ENCODE results near the gene C11orf24.
A peak's percentile ranks its signal among the peaks of the same experiment; 100 is the strongest.

Gene C11orf24

DNA sequence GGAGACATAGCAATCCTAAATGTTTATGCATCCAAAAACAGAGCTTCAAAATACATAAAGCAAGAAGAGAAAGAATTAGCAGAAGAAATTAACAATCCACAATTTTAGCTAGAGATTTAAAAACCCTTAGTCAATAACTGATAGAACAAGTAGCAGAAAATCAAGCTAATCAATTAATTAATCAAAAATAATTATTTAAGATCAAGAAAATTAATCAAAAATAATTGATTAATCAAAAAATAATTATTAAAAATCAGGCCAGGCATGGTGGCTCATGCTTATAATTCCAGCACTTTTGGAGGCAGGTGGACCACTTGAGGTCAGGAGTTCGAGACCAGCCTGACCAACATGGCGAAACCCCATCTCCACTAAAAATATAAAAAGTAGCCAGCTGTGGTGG, 29.2 kb downstream of the C11orf24 start:
- no peak for DNase-seq

DNA sequence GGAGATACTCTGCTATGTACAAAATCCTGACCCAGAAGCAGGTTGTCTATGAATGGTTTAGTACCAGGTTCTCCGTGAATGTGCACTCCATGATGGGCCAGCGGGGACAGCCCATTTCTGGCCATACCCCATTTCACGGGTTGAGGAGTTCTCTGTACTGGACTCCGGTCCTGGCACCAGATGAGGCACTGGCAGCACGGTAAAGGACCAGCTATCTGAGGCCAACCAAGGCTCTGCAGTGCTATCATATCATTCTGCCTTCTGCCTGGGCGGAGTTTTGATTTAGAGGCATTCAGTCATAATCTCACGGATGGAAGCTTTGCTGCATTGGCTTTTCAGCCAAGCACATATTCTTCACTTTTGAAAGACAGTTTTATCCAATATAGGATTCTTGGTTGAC, 40.2 kb downstream of the C11orf24 start:
- DNase-seq, result no peak

DNA sequence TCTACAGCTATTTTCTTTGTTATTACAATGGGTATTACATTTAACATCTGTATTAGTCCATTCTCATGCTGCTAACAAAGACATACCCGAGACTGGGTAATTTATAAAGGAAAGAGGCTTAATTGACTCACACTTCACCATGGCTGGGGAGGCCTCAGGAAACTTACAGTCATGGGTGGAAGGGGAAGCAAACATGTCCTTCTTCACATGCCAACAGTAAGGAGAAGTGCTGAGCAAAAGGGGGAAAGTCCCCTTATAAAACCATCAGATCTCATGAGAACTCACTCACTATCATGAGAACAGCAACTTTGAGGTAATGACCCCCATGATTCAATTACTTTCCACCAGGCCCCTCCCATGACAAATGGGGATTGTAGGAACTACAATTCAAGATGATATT, 42.2 kb downstream of the C11orf24 start:
- DNase-seq, result no peak

DNA sequence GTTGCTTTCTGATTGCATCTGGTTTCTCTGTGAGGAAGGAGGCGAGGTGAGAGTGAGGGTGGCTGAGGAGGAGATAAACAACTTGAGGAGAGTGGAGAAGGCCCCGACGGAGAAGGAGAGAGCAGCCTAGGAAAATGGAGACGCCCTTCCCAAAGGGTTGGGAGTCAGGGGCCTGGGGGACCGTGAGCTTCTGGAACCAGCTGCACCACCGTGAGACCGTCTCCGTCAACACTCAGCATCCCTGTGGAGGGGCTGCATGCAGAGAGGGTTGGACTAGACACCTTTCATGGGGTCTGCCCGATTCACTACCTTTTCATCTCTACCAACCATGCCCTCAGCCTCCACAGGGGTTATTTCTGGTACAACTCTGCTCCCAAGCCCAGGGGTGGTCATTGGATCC, 45.4 kb downstream of the C11orf24 start:
- no peak for DNase-seq

DNA sequence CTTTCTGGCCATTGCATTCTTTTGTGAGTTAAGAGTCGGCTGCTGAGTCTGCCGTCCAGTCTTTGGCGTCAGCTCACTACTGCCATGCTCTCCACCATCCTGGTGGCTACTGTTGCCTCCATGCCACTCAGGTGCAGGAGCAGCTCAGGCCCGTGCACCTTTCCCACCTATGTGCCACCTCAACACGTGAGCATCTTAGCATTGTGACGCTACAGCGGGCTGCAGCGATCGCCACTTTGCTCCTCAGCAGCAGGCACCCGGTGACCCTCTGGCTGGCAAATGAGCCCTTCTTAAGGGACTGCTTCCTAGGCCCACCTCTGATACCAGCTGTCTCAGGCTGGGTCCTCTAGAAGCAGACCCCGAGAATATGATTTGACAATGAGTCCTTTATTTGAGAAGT, 47.2 kb downstream of the C11orf24 start:
- DNase-seq, result no peak

DNA sequence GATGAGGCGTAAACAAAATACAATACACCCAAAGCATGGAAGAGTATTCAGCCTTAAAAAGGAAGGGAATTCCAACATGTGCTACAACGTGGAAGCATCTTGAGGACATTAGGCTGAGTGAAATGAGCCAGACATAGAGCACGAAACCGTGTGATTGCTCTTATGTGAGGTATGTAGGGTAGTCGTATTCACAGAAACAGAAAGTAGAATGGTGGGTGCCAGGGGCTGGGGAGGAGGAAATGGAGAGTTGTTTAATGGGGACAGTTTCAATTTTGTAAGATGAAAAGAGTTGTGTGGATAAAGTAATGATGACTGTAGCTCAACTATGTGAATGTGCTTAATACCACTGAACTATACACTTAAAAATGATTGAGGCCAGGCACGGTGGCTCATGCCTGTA, 48.5 kb downstream of the C11orf24 start:
- DNase-seq, result no peak

DNA sequence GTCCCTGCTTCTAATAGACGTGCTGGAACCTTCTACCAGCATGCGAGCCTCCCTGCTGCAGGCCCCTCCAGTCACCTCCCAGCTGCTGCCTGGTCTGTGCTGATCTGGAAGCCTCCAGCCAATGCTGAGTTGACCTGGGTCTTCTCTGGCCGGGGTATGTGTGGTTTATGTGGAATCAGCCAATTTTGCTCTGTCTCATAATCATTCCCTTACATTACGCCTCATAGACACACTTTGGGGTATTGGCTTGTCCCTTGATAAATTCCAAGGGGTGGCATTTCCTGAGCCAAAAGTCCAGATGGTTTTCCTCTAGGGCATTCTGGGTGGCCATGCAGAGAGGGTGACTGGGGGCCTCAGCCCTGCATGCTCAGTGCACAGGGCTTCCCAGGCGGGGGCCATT, 50.4 kb downstream of the C11orf24 start:
- no peak for DNase-seq

DNA sequence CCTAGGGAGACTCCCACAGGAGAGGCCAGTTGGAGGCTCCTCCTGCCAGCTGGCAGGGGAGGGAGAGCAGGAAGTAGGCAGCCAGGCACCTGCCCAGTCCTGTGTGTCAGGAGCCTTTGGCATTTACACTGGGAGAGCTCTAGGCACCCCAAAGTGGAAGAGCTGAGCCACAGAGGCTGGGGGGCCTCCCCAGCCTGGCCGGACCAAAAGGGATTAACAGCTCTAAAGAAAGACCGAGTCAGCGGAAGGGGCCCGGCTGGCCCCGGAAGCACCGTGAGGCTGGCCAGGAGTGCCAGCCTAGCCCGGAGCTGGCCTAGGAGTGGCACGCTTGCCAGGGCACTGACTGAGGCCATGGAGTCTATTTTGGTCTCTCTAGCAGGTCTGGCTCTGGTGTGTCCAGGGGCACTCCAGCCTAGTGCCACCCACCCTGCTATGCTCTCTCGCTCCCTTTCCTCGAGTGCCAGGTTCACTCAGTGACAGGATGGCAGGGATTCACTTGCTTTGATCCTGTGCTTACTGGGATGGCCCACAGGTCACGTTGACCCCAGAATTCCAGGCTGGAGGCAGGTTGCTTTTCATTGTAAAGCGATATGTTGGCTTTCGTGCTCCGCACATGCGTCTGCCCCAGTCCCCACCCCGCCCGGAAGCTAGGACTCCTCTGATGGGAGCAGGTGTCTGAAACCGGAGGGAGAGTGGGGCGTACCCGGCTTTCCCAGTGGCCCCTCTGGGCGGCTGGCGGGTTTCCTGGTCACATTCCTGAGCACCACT, 55.4 kb downstream of the C11orf24 start:
- DNase-seq, result no peak

DNA sequence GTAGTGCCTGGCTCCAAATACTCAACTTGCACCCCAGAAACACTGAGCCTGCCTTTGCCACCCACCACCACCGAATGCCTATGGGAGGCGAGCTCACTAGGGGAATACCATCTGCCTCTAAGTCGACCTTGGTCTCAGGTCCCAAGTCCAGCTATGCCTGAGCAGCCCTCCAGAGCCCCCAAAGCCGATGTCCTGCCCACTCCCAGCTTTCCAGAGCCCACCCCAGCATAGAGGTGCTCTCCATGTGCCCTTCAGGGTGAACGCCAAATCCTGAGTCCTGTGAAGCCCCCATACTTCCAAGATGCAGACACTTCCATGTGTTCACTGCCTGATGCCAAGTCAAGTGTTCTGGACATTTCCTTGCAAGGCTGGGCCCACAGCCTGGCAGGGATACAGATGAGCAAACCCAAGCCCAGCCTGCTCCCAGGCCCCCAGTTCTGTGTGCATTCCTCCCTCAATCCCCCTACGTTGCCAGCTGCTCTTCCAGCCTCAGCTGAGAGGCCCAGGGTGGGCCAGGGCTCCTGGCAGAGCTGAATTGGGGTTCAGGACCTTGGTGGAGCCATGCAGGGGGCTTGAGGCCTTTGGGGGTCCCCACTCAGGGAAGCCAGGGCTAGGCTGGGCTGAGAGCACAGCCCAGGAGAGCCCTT, 56.1 kb downstream of the C11orf24 start:
- no peak for DNase-seq

DNA sequence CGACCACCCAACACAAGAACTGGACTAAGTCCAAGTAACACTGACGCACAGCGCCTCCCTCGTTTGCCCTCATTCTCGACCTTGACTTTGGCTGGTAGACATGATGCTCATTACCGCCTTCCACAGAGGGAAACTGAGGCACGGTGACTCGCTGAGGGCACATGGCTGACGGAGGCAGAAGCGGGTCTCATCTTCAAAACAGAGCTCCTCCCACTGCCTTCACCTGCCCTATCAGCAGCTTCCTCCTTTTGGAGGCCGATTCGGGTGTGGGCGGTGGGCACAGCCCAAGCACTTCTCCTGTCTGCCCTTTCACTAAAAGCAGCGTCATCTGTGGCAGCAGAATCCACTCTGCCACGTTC, 56.7 kb downstream of the C11orf24 start:
- DNase-seq, result no peak

DNA sequence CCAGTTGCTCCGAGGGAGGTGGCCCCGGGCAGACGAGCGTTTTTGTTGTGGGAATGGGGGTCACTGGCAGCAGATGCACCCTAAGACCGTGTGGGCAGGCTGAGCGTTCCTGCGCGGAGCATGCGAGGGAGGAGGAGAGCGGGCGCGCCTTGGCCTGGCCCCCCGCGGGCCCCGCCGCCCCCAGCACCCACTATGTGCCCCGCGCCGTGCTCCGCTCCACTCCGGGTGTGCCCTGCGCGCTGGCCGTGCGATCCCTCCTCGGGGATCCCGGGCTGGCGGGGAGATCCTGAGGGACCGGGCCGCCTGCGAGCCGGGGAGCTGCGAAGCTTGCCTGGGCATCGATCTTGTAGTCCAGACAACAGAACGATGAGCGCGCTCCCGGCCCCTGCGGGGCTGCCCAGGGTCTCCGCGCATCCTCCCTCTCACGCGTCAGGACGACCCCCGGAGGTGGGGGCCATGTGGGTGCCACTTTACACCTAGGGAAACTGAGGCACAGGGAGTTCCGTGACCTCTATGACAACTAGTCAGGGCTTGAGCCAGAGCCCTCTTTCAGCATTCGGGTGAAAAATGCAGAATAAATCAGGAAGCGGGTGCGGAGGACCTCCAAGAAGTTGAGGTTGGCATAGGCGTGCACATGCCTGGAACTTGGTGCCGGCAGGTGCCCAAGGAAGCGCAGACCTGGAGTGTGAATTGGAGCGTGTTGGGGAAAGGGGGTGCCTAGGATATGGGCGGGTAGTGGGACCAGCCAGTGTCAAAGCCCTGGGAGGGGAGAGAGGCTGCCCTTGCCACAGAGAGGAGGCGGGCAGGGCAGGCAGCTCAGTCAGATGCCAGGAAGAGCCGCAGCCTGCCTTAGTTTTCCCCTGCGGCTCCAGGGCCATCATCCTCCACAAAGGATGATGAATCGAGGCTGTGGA, 57.3 kb downstream of the C11orf24 start:
- peak; percentile 20 for DNase-seq

DNA sequence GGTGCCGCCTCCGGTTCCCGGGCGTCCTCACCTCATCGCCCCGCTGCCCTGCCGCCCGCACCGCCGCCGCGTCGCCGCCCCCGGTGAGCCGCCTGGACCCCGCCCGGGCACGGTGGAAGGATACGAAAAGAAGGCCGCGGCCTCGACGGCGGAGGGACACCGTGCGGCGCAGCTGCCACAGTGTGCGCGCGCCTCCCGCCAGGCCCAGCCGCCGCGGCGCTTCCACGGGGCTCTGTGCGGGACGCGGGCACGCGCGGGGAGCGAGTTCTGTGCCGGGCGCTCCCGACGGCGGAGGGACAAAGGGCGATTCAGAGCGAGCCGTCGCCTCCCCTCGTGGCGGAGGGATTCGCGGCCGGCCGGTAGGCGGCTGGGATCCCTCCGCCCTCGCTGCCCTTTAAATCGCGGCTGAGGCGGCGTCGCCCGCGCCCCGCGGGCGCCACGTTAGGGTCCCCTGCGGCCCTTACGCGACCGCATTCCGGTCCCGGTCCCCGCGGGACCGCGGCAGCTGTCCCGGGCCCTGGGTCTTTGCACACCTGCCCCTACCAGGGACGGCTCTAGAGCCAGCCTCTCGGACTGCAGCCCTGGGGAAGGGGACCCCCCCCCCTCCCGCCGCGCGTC, 58.1 kb downstream of the C11orf24 start:
- DNase-seq, result peak; percentile 96

DNA sequence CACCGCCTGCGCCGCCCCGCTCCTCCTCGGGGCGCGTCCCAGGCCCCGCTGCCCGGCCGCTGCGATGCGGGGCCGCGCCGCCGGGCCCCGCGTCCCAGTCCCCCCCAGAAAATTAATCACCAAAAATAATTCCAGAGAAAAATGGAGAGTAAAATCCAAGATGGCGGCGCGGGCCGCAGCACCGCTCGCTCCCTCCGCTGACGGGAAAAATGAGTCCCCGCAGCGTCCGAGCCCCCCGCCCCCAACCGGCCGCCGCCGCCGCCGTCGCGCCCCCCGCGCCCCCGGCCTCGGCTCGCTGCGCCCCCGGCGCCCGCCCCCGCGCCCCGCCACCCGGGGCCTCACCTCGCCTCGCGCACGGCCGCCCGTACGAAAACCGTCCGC, 58.6 kb downstream of the C11orf24 start, which contains the start of gene KMT5B:
KMT5B (minus strand) TSS at position 162 of the 381 bp plus-strand sequence. CDS start 23,220 bp downstream, outside the sequence.
- DNase-seq, result peak; percentile 67

DNA sequence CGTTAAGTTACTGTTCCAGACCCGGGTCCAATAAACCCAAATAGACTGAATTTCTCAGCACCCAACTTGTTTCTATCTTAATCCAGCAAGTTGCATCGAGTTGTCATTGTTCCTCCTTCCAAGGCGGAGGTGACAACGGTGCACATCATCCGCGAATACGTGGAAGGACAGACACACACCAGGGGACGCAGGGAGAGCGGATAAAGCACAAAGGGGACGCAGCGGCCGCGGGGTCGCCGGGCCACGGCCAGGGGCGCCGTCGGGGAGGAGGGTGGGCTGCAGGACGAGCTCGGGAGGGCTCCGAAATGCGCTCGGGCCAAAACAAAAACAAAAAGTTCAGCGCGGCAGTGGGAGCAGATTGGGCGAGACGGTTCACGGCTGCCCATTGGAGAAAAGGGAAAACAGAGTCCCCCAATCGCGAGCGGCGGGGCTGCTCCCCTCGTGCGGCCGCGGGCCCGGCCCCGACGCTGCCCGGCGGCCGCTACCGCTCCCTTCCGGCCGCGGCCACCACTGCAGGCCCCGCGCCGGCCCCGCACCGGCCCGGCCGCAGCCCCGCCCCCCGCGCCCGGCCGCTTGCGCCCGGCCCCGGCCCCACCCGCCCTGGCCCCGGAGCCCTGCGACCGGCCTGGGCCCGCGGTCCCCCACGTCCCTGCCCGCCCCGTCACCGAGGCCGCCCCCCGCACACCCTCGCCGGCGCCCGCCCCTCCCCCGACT, 59.2 kb downstream of the C11orf24 start:
- DNase-seq, result peak; percentile 58

DNA sequence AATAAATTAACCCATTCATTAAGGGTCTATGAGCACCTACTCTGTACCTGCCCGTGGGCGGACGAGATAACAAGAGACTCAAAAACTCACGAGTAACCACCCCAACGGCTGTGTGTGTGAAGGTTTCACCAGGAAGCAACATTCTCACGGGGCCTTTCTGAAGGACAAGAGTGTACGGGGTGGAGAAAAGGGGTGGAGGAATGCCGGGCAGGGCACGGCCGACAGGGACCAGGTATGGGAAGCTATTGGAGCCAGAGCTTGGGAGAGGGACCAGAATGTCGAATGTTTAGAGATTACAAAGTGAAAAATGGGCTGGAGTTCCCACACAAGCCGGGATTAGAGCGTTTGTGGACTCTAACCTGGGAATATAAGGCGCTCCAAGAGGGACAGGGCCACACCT, 60.2 kb downstream of the C11orf24 start:
- DNase-seq, result no peak
